NCI-H2081 treated with DMSO at 0.1 percent for 48 hours (cell line): ENCODE results near the gene ATOH7.
"Not testable (repeated sequence)": the region's sequence is repeated elsewhere in the genome, so short reads cannot be mapped to it uniquely, and the experiment has no call there.

Experiments used
- DNase-seq: peaks from one replicate; lab custom pipeline; 2025; lab: John Stamatoyannopoulos, UW

ATOH7 gene

DNA sequence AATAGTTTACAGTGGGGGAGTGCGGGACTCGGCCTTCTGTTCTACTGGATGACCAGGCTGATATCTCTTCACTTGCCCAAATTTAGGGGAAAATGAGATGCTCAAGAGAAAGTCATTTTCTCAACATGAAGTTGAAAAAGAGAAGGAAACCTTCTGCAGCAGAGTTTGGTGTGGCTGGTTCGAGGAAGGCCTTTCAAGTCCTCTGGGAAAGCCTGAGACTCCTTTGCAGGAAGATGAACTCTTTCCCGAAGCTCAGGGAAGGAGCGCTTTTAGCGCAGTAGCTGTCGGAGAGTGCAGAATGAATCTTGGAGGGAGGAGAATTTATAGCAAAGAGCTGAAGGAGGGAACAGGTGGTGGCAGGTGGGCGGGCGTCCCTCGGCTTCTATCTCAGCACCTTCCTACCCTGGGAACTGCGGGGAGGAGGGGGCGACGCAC lies at the start of gene ATOH7:
TSS of gene ATOH7 (minus strand) at position 297 of the 435 bp plus-strand sequence. CDS start 436 bp downstream, outside the sequence.
- DNase-seq, result no peak

DNA sequence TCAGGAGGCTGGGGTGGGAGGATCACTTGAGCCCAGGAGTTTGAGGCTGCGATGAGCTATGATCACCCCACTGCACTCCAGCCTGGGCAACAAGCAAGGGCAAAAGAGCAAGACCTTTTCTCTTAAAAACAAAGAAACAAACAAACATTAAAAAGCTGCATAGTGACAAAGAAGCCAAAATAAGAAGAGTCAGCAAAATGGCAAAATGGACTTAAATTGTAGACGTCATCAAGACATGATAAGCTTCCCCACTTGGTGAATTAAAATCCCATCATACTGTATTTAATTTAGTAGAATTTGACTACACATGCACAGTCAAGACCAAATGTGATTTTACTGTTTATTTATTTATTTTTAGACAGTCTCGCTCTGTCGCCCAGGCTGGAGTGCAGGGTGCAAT lies 48.8 kb upstream of the ATOH7 start:
- no peak for DNase-seq

DNA sequence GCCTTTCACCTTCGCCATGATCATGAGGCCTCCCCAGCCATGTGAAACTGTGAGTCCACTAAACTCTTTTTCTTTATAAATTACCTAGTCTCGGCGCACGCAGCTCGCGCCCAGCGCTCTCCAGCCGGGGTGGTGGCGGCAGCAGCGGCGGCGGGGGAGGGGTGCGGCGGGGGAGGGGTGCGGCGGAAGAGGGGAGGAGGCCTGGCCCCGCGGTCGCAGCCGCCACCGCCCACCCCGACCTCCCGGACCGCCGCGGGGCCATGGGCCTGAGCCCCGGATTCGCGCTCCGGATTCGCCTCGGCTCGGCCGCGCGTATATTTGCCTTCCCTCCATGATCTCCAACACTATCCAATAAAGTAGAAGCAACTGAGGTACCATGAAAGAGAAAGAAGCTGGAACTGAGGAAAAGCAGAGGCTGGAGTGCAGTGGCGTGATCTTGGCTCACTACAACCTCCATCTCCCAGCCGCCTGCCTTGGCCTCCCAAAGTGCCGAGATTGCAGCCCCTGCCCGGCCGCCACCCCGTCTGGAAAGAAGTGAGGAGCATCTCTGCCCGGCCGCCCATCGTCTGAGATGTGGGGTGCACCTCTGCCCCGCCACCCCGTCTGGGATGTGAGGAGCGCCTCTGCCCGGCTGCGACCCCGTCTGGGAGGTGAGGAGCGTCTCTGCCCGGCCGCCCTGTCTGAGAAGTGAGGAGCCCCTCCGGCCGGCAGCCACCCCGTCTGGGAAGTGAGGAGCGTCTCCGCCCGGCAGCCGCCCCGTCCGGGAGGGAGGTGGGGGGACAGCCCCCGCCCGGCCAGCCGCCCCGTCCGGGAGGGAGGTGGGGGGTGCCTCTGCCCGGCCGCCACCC lies 47.2 kb upstream of the ATOH7 start:
- DNase-seq, result not testable (repeated sequence)

DNA sequence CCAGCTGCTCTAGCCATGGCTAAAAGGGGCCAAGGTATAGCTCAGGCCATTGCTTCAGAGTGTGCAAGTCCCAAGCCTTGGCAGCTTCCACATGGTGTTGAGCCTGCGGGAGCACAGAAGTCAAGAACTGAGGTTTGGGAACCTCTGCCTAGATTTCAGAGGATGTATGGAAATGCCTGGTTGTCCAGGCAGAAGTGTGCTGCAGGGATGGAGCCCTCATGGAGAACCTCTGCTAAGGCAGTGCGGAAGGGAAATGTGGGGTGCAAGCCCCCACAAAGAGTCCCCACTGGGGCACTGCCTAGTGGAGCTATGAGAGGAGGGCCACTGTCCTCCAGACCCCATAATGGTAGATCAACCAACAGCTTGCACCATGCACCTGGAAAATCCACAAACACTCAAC lies 45.9 kb upstream of the ATOH7 start:
- not testable (repeated sequence) for DNase-seq

DNA sequence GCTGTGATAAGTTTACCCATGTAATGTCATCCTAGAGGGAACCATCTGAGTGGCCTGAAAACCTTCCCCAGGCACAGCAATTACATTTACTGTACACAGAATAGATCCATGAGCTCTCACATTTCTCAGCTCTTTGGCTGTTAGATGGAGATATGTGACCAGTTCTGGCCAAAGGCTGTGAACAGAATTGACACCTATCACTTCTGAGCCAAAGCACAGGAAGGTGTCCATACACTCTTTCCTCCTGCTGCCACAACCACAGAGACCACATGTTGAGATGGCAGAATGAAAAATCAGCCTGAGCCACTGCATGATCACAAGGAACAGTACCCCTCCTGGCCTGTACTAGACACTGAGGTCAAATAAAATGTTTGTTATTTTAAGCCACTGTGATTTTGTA lies 44.3 kb upstream of the ATOH7 start:
- DNase-seq, result no peak

DNA sequence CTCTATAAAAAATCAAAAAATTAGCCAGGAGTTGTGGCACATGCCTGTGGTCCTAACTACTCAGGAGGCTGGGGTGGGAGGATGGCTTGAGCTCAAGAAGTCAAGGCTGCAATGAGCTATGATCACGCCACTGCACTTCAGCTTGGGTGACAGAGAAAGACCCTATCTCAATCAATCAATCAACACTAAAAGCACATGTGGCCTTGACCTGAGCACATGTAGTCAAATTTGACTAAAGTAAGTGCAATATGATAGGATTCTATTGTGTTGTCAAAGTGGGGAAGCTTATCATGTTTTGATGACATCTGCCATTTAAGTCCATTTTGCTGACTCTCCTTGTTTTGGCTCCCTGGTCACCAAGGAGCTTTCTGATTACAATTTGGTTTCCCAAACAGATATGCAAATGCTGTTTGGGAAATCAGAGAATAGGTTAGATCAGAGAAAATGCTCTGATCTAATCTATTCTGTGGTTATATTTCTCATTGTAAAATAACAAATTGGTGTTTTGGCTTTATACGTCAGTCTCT lies 43.8 kb upstream of the ATOH7 start:
- no peak for DNase-seq

DNA sequence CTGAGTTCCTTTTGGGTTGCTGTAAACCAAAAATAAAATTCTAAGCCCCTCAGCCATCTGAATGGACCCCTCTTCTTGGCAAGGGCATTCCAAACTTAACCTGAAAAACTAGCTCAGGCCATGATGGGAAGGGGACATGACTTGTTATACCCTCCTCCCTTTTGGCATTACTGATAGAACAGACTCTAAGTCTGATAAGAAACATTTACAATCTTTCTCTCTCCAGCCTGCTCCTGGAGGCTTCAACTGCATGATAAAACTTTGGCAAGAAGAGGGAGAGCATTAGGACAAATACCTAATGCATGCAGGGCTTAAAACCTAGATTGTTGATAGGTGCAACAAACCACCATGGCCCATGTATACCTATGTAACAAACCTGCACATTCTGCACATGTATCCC lies 40.9 kb upstream of the ATOH7 start:
- DNase-seq, result no peak

DNA sequence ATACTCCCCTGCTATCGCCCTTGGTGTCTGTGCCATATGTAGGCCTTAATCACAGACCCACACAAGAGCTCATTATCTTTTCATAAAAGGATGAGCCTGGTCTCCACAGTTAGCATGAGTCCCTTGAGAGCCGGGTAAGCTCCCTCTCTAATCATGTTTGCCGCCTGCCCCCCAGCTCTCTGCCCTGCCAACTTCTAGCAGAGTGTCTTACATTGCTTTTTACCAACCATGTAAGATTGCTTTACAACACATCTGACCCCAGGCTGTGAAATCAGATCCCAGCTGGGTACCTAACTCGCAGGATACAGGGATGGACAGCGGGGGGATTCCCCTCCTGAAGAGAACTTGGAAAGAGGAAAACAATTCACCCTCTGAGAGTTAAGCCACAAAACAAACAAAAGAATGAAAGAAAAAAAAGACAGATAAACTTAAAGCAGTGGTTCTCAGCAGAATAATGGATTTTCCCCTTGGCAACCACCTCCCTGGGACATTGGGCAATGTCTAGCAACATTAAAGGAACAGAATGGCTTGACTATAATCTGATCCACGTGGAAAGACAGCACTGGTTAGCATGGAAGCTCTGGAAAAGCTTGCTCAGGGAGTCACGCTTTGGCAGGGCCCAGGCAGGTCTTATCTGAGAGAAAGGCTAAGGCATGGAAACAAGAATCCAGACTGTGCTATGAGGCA lies 39.4 kb upstream of the ATOH7 start:
- no peak for DNase-seq

DNA sequence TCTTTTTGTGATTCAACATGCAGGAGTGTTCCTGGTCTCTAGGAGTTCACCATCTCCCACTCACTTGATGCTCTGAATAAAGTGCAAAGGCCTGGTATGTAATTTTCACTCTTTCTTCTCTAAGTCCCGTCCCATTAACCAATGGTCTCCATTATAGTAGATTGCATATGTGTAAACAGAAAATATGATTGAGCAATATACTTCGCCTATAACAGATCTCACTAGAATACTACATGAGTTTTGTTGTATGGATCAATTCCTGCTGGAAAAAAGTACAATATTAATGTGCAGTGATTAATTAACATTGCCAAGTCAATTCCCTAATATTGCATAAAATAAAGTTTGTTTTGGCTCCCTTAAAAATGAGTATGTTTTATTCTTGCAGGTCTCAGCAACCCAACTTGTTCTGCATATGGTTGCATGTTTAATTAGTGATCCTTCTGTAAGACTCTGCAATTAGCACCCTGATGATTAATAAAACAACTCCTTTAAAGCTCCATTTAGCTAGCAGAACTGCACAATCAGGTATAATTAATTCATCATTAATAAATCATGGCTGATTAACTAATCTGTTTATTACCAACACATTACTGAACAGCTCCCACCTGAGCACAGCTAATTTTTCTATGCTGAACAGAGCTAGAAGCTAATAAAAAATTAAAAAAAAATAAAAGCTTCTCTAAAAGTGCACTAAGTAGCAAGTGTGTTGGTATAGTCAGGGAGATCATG lies 37.8 kb upstream of the ATOH7 start:
- DNase-seq, result no peak

DNA sequence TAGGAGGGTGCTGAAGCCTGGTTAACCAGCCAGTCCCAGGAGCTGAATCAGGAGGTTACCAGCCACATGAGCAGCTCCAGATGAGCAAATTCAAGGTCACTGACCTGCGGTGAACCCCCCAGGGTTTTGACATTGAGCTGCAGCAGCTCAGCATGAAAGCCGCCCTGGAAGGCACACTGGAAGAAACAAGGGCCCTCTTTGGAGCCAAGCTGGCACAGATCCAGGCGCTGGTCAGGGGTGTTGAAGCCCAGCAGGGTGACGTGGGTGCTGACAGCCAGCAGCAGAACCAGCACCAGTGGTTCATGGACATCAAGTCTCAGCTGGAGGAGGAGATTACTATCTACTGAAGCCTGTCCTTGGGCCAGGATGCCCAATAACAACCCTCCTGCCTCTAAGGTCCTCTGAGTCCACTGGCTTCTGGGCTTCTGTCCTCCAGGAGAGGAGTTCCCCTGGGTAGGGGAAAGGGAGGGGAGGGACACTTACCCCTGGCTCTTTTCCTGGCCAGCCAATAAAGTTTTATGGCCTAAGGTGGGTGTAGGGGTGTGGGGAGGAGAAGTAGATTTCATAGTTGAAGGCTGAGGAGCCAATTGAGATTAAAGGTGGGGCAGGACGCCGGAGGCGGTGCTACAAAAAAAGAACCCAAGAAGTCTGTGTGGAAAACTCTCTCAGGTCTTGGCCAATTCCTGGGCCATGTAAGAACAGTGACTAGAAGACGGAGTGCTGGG lies 29.4 kb upstream of the ATOH7 start:
- DNase-seq, result no peak

DNA sequence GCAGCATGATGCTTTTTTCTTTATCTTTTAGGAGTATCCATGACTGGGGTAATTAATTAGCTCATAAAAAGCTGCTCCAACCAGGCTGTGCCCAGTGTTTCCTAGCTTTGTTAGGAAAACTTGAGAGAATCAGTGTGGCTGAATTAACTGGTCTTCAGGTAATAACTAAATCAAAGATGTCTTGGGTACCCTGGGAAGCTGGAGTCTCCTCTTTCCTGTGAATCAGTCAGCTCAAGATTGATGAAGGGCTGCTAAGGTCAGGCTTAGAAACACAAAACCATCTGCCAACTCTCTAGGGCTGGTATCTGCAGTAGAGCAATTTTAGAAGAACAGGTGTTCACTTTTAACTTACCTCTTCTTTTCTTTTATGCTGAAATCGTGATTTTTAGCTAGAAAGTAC lies 21.4 kb upstream of the ATOH7 start:
- no peak for DNase-seq

DNA sequence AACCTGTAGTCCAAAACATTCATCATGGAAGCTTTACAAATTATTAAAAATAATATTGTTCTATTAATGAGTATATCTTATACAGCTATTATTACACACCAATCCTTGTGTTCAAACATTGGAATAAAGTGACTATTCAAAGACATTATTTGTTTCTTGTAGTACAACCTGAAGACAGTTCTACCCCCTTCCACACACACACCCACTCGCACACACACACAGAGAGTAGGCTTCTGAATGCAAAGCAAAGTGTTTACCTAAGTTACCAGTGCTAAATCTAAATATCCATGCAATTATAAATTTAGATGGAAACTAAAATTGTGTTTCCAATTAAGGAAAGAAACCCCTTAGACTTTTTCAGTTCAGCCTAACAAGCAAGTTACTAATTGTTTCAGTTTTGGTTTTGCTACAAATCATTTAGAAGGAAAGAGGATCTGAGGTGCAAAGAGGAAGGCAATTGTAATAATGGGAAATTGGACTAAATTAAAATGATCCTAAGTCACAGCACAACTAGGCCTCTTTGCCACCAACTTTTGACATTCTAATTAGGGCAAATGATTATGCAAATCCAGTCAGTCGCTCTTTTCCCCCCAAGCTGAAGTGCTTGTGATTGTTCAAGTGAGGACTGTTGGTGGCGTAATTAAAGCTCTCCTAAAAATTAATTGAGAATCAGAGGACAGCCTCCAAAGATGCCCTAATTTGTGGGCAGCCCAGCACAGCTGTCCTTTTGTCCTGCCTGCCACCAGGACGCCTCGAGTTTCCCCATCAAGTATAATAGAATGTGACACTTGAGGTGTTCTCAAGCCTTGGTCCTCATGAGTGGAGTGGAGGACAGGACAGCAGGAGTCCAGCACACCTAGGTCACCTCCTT lies 19.9 kb upstream of the ATOH7 start:
- no peak for DNase-seq

DNA sequence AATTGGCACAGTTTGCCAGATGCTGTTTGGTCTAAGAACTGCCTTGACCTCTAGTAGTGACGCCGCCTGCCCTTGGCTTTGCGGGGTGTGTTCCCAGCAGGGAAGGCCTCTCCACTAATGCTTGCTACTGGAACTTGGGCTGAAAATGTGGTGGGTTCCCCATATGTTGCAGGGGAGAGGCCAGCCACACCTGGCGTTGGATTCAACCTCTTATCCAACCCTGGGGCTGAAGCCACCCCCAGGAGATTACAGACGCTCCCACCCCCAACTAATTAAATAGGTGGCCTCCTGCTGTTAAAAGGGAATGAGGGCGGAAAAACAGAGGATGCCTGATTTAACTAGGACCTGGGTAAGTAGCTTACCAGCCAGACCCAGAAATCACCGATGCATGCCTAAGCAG lies 19.2 kb upstream of the ATOH7 start:
- no peak for DNase-seq

DNA sequence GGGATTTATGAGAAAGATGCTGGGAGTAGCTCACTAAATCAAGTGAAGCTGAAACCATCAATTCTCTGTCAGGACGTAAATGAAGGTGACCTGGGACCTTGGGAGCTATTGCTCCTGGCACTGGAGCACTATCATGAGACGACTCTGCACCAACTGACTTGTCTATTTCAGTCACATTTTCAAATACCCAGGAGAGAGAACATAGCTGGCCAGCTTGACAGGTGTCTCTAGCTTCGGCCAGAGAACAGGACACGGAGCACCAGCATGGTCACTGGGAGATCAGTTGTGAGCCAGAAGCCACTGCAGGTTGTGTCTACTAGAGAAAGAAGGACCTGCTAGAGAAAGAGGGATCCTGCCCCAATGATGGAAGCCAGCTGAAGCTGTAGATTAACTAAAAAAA lies 17.4 kb upstream of the ATOH7 start:
- no peak for DNase-seq

DNA sequence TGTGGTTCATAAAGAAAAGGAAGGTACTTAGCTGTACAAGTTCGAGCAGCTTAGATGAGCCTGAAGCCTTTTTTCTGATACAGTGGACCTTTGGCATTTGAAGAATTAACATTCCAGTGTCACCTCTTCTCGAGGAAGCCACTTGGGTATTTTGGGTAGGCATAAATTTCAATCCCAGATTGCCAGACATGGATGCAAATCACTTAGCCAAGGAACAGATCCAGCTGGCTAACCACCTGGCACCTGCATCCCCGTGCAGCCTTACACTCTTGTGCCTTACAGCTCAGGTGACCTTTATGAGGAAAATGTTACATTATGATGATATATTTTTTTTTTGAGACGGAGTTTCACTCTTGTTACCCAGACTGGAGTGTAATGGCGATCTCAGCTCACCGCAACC lies 16.0 kb upstream of the ATOH7 start:
- DNase-seq, result no peak

DNA sequence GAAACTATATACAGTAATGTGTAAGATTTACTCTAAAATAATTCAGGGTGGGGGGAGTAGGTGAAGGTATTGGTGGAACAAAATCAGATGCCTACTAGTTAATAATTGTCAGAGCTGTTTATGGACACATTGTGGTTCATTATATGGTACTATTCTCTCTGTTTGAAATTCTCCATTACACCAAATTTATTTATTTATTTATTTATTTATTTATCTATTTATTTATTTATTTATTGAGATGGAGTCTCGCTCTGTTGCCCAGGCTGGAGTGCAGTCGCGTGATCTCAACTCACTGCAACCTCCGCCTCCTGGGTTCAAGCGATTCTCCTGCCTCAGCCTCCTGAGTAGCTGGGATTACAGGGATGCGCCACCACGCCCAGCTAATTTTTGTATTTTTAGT lies 14.5 kb upstream of the ATOH7 start:
- not testable (repeated sequence) for DNase-seq

DNA sequence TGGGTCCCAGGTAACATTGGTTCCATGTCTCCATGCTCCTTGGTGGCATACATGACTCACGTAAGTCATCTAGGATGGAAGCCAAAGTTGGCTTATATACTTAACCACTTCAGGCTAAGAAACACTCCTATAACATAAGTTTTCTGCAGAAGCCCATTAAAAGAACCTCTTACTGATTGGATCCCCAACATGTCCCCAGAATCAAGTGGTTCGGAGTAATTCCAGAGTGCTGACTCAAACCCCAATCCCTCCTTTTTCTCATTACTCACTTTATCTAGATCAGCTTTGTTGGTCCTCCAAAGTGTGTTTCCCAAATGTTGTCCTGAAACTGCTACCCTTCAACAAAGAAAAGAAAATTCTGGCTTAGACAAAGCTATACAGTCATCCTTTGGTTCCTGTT lies 10.1 kb upstream of the ATOH7 start:
- no peak for DNase-seq

DNA sequence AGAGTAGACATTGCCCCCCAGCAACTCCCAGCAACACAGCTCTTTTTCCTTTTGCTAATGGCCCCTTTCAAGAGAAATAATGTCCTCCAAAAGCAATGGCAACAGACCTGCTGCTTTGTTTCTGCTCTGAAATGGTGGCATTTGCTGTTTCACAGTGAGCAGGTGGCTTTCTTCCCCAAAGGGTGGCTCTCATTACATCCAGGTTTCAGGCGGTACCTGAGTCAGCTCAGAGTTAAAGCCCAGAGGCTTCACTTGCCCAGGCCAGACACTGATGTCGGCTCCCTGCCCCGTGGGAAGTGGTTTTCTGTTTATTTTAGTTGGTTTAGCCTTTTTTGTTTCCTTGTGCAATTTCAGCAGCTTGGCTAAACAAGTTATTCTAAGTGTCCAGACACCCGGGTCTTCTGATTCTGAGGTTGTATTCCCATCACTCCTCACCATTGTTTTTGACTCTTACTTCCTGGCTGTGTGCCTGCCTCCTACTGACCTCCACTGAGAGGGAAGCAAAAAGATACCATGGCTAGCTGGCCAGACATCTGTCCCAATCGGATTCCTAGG lies 7.8 kb upstream of the ATOH7 start:
- DNase-seq, result no peak

DNA sequence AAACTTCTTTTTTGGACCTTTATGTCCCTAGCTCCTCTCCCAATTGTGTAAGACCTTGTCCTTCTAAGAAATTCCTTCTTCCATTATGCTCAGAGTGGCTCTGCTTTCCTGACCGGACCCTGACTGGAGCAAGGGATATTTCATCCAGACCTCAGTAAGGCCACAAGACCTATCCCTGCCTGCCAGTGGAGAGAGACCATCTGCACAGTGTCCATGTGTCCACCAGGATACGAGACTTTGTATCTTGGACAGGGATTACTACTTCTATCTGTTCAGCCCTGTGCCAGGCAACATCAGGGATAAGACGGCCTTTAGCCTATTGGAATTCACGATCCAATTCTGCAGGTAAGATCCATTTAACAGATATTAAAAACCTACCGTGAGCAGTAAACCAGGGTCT lies 7.2 kb upstream of the ATOH7 start:
- no peak for DNase-seq

DNA sequence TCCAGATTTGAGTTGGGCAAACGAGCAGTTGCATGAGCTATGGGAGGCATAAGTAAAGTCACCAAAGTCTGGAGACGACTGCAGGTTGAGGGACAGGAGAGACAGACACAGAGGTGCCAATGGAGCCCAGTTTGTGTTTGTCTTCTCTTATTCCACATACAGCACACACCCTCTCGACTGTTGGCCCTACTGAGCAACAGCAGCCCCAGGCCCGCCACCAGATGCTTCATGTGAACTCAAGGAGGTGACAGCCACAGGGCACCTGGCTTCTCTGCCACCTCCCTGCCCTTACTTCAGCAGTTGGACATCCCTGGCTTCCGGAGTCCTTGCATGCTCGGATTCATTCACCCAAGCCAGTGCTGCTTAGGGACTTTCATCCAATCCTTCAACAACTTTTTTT lies 6.5 kb upstream of the ATOH7 start:
- no peak for DNase-seq

DNA sequence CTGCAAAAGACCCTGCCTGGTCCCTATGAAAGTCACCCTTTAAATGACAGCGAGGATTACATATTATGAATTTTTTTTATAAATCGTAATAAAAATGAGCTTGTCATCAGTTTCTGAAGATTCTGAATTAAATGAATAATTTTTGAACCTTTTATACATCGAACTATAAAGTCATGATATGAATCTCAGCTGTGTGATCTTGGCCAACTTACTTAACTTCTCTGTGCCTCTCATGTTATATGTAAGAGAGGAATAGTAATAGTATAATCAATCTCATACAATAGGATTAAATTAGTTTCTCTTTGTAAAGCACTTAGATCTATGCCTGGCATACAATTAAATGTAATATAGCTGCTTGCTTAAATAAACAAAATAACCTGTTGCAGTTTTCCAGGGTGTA lies 5.3 kb upstream of the ATOH7 start:
- no peak for DNase-seq
